ENCODE data around the gene GMEB1. TPM values are rescaled to one million over a fixed set of nuclear protein-coding genes. Genes with fewer than 3 reads are reported as not detected.
A peak's percentile ranks its signal among the peaks of the same experiment; 100 is the strongest.
"Not testable (repeated sequence)": the region's sequence is repeated elsewhere in the genome, so short reads cannot be mapped to it uniquely, and the experiment has no call there.

Gene GMEB1, protein sequence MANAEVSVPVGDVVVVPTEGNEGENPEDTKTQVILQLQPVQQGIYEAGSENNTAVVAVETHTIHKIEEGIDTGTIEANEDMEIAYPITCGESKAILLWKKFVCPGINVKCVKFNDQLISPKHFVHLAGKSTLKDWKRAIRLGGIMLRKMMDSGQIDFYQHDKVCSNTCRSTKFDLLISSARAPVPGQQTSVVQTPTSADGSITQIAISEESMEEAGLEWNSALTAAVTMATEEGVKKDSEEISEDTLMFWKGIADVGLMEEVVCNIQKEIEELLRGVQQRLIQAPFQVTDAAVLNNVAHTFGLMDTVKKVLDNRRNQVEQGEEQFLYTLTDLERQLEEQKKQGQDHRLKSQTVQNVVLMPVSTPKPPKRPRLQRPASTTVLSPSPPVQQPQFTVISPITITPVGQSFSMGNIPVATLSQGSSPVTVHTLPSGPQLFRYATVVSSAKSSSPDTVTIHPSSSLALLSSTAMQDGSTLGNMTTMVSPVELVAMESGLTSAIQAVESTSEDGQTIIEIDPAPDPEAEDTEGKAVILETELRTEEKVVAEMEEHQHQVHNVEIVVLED
- 3.9 and 9.1 TPM in 2 replicates for total RNA-seq (2014; rRNA removed; shearing (Covaris generic))

DNA sequence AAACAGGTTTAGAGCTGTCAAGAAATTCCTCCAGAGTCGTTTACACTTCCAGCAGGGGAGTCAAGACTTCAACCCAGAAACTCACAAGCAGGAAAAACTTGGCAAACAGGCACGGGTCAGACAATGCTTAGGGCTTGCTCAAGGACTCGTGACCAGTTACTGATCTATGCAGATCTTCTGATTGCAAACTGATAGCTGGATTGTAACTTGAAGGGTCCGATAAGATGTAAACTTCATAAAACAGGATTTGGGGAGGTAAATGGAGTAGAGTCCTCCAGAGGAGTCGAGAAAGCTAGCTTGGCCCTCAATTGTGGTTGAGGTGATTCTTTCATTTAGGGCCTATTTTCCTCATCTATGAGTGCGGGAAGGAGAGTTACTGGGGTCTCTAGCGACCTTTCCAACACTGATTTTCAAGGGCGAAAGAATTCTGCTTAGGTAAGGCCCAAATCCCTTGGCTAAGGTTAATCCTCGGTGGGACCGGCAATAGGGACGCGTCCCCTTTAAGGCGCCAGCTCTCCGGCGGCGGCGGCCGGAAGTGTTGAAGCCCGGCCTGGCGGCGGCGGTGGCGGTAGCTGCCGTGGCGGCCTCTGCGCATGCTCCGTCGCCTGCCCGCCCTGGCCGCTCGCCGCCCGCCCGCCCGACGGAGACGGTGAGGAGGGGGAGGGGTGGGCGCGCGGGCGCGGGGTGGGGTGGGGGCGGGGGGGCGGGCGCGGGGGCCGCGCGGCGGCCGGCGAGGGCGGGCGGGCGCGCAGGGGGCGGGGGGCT lies at the start of gene GMEB1:
Gene GMEB1 (plus strand): TSS at position 594 of the 765 bp plus-strand sequence. CDS start 14,829 bp downstream, outside the sequence.
- peak; percentile 96 for DNase-seq (ENCODE audit: low read depth)

DNA sequence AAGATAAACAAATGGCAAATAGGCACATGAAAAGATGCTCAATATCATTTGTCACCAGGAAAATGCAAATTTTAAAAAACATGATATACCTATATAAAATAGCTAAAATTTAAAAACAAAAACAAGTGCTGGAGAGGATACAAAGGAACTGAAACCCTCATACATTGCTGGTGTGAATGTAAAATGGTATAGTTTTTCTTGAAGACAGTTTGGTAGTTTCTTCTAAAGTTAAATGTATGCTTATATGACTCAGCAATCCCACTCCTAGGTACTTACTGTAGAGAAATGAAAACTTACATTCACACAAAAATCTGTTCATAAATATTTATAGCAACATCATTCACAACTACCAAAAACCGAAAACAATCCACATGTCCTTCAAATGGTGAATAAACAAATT lies 36.9 kb upstream of the GMEB1 start:
- DNase-seq (ENCODE audit: low read depth): no peak

DNA sequence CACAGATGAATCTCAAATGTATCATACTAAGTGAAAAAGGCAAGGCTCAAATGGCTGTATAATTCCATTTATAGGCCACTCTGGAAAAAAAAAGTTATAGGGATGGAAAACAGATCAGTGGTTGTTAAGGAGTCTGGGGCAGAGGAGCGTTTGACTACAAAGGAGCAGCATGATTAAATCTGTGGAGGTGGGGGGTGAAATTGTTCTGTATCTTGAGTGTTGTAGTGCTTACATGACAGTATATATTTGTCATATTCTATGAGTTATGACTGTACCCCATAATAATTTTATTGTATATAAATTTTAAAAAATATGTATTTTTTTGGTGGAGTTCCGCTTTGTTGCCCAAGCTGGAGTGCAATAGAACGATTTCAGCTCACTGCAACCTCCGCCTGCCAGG lies 36.0 kb upstream of the GMEB1 start:
- no peak for DNase-seq (ENCODE audit: low read depth)

DNA sequence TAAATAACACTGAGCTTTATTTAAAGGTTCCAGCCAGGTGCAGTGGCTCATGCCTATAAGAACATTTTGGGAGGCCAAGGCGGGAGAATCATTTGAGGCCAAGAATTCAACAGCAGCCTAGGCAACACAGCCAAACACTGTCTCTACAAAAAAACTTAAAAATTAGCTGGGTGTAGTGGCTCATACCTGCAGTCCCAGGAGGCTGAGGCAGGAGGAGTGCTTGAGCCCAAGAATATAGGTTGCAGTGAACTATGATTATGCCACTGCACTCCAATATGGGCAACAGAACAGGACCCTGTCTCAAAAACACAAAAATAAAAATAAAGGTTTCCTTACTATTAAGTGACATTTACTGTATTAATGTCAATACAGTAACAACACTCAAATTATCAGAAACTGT lies 27.8 kb upstream of the GMEB1 start:
- peak; percentile 29 for DNase-seq (ENCODE audit: low read depth)

DNA sequence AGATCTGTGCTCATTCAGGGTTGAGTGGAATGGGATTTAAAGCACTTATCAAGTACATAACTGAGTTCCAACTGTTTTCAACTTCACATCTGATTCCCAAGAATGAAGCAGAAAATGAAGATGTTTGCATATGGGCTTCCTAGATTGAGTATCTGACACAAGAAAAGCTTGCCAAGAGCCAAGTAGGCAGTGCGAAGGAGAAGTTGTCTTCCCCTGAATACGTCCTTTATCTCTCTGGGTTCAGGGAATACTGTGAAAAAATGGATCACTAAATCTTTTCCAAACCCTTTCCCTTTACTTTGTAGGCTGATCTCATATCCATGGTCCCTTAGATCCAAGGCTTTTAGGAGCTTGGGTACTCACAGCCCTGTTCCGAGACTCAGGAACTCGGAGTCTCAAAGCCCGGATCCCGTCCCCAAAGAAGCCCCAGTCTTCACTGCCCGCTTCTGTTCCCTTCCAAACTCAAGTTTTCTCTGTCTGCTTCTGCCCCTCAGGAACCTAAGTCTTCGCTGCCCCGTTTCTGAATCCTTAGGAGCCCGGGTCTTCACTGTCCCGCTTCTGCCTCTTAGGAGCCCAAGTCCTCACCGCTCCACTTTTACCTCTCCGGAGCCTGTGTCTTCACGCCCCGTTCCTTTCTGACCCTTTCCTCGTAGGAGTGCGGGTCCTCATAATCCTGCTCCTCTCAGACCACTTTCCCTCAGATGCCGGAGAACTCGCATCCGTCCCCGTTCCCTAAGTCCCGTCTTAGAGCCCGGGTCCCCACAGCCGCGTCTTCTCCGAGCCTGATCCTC lies 26.3 kb upstream of the GMEB1 start:
- DNase-seq (ENCODE audit: low read depth): no peak

DNA sequence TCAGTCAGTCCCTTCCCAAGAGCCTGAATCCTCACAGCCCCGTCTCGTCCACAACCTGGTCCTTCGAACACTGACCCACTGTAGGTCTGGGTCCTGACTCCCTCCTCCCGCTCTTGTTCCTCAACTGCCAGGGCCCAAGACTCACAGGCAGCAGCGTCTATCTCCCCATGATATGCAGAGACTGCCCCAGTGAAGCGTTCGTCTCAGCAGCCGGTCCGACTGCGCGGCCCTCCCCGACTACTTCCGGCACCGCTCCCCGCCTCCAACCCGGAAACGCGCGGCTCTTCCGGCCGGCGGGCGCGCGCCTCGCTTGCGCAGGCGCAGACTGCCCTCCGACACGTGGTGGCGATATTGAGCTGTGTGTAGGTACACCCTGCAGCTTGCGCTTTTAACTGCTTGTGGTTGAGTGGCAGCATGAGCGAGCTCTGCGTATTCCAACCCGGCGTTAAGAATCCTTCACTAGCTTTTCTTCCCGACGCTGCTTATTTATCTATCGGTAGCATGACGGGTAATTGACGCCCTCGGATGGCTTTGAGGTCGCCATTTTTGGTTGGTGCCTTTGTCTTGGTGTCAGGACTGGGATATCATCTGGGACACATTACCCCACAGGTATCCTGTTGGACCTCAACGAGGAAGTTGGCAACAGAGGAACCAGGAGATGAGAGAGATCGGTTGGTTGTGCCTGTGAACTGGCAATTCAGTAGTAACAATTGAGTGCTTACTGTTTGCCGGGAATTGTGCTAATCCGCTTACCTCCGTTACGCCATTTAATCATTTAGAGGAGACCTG lies 25.5 kb upstream of the GMEB1 start, which contains the start of gene TAF12:
Gene TAF12 (minus strand): TSS at position 221 of the 789 bp plus-strand sequence. CDS start 20,986 bp downstream, outside the sequence.
- peak; percentile 98 for DNase-seq (ENCODE audit: low read depth)

DNA sequence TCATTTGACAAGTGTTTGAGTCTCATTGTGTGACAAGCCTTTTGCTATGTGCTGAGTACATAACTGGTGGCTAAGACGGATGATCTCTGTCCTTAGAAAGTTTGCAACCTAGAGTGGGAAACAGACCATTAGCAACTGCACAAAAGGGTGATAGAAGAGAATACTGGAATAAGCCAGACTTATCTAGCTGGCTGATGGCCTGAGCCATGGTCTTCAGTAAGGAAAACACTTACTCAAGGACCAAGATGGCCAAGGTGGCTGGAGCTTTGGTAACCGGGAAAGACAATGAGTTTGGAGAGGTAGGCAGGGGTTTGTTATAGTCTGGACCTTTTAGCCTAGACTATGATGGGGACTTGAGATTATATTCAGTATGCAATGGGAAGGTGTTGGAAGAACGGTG lies 24.1 kb upstream of the GMEB1 start:
- no peak for DNase-seq (ENCODE audit: low read depth)

DNA sequence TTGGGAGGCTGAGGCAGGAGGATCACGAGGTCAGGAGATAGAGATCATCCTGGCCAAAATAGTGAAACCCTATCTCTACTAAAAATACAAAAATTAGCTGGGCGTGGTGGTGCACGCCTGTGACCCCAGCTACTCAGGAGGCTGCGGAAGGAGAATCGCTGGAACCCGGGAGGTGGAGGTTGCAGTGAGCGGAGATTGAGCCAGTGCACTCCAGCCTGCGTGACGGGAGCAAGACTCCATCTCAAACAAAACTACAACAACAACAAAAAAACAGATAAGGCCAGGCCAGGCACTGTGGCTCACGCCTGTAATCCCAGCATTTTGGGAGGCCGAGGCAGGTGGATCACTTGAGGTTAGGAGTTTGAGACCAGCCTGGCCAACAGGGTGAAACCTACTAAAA lies 23.2 kb upstream of the GMEB1 start:
- DNase-seq (ENCODE audit: low read depth): not testable (repeated sequence)

DNA sequence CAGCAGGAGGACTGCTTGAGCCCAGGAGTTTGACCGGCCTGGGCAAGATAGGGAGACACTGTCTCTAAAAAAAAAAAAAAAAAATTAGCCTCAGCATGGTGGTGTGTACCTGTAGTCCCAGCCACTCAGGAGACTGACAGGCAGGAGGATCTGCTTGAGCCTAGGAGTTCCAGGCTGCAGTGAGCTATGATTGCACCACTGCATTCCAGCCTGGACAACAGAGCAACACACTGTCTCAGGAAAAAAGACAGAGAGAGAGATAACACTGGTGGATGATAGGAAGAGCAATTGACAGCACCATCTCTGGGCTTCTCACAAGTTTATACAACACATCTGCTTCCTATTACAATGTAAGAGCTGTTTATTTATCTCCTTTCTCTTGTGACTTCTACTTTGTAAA lies 22.5 kb upstream of the GMEB1 start:
- no peak for DNase-seq (ENCODE audit: low read depth)

DNA sequence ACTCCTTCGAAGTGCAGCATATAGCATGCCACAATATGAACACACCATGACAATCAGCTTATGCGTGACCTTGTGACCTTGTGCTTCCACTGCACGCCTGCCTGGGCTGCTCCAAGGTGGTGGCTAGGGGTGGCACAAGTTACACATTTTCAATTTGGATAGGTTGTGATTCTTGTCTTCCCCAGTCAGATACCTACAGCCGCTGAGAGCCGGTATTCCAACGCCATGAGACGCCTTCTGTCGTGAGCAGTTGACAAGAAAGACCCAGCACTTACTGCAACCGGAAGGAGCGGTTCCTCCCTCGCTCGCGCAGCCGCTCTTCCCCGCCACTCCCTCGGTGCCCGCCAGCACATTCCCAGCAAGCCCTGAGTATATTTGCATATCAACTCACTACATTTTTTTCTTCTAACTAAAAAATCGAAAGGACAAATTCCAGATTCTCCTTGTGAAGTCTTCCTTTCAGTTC lies 20.5 kb upstream of the GMEB1 start:
- peak; percentile 96 for DNase-seq (ENCODE audit: low read depth)

DNA sequence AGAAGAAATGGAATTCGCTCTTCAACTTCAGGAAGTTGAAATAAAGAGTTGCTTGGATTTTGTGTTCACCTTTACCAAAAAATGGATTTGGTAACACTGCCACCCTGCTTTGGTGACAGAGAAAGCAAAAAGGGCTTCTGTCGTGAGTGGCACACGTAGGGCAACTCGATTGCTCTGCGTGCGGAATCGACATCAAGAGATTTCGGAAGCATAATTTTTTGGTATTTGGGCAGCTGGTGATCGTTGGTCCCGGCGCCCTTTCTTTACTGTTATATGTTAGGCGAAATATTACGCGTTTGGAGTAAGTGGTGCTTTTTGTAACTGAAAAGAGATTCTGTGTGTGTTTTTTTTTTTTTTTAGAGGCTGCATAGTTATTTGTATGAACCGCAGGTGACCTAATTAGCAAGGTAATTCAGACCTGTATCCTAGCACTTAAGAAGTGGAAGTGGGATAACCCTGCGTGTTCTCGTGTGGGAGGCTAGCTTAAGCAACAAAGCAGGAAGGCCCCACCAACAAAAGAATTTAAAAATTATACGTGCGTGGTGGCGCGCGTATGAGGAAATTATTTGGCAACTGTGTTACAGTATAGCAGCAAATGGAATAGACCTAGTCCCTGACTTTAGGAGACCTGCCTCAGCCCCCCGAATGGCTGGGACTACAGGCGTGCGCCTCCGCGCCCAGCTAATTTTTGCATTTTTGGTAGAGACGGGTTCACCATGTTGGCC lies 19.9 kb upstream of the GMEB1 start, which contains the start of gene RNU11:
Gene RNU11 (plus strand): TSS at position 127 of the 725 bp plus-strand sequence.
- DNase-seq (ENCODE audit: low read depth): peak; percentile 98

DNA sequence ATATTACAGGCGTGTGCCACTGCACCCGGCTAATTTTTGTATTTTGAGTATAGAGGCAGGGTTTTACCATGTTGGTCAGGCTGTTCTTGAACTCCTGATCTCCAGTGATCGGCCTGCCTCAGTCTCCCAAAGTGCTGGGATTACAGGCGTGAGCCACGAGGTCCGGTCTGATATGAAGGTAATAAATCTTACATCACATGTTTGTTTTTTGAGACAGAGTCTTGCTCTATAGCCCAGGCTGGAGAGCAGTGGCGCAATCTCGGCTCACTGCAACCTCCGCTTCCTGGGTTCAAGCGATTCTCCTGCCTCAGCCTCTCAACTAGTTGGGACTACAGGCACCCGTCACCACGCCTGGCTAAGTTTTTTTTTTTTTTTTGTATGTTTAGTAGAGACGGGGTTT lies 15.5 kb upstream of the GMEB1 start:
- DNase-seq (ENCODE audit: low read depth): not testable (repeated sequence)

DNA sequence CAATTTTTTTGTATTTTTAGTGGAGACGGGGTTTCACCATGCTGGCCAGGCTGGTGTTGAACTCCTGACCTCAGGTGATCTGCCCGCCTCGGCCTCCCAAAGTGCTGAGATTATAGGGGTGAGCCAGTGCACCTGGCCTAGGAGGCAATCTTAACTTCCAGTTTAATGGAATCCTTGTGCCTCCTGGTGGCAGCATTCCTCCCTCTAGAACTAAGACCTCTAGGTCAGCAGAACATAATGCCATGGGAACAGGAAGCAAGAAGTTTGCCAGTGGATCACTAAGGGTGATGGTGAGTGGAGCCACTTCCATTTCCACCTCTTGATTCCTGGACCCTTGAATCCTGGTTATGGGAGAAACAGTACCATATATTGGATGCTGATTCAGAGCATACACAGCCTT lies 14.7 kb upstream of the GMEB1 start:
- DNase-seq (ENCODE audit: low read depth): peak; percentile 33

DNA sequence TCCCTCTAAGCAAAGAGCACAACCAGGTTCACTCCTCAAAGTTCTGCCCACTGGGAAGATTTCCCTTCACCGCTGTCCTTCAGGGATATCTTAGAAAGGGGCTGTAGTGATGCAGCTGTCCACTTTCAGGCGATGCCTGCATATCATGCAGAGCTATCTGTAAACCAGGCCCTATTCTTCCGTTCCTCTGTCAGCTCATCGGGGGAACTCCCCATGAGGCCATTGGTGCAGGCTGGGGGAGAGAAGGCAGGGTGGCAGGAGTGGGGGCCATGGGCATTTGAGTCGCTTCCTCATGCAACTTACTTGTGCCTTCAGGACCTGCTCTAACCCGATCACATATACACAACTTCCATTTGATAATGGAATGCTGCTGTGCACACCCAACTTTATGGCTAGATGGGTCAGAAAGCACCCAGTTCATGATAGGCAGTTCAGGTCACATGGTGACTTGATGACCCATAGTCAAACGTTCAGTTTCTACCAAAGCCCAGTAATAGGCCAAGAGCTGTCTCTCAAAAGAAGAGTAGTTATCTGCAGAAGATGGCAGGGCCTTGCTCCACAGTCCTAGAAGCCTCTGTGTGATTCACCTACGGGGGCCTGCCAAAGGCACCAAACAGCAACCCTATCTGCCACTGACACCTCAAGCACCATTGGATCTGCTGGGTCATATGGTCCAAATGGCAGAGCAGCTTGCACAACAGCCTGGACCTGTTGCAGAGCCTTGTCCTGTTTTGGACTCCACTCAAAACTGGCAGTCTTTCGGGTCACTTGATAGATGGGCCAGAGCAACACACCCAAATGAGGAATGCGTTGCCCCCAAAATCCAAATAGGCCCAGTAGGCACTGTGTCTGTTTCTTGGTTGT lies 12.9 kb upstream of the GMEB1 start:
- not testable (repeated sequence) for DNase-seq (ENCODE audit: low read depth)

DNA sequence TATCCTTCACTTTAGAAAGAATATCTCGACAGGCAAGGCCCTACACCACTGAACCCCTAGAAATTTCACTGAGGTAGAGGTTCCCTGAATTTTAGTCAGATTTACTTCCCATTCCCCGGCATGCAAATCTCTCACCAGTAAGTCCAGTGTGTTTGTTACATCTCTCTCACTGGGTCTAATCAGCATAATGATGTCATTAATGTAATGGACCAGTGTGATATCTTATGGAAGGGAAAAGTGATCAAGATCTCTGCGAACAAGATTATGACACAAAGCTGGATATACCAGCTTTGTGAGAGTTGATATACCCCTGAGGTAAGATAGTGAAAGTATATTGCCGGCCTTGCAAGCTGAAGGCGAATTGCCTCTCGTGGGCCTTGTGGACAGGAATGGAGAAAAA lies 12.2 kb upstream of the GMEB1 start:
- no peak for DNase-seq (ENCODE audit: low read depth)

DNA sequence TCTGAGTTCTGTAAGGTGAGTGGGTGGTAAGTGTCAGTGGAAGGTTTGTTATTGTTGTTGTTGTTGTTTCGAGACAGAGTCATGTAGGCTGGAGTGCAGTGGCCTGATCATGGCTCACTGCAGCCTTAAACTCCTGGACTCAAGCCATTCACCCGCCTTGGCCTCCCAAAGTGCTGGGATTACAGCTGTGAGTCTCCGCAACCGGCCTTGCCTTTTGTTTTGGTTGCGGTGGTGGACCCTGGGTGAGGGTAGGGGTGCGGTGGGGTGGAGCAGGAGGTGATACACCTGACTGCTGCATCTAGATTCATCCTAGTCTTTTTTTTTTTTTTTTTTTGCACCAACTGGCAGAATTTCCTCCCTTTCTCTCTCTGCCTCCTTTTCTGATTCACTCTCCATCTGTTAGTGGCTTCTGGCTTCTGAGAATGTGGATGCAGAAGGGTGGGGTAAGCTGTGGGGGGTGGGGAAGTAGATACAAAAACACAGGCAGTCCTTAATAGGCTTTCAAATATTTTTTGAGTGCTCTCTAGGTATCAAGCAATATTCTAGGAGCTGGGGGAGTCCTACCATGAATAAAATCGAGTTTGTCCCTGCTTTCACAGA lies 4.6 kb upstream of the GMEB1 start:
- DNase-seq (ENCODE audit: low read depth): no peak

DNA sequence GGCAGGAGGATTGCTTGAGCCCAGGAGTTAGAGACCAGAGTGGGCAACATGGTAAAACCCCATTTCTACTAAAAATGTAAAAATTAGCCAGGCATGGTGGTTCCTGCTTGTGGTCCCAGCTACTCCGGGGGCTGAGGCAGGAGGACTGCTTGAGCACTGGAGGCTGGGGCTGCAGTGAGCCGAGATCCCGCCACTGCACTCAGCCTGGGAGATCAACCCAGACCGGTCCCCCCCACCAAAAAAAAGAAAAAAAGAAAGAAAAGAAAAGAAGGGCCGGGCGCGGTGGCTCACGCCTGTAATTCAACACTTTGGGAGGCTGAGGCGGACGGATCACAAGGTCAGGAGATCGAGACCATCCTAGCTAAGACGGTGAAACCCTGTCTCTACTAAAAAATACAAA lies 1.8 kb upstream of the GMEB1 start:
- DNase-seq (ENCODE audit: low read depth): no peak

DNA sequence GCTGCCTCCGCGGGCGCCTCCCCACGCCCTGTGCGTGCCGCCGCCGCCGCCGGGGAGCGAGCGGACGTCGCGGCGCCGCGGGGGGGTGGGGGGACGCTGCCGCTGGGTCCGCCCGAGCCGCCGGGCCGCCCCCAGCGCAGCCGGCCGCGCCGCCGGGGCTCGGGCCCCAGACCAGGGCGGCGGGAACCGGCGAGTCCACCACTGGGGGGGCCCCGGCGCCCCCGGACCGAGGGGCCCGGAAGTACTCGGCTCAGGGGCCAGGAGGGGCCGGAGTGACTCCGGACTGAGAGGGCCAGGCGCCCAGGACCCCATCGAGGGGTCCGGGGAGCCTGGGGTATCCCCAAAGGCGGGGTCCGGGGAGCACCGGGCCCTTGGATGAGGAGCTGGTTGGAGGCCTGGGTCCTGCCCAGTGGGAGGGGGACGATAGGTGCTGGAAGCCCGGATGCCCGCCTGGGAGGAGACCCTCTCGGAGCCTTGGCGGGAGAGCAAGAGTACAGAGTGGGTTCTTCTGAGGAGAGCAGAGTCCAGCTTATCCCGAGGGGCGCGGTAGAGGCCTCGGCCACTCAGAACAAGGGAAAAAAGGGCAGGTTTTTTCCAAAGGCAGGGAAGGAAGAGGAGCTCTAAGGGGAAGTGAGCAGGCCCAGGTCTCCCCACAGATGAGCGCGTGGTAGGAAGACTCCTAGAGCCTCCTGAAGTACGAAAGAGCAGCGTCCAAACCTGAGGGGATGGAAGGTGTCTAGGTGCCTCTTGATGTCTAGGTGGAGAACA lies 556 bp downstream of the GMEB1 start:
- DNase-seq (ENCODE audit: low read depth): peak; percentile 47
